ENCODE data around the gene ABCA9.
A peak's percentile ranks its signal among the peaks of the same experiment; 100 is the strongest.

Gene ABCA9

DNA sequence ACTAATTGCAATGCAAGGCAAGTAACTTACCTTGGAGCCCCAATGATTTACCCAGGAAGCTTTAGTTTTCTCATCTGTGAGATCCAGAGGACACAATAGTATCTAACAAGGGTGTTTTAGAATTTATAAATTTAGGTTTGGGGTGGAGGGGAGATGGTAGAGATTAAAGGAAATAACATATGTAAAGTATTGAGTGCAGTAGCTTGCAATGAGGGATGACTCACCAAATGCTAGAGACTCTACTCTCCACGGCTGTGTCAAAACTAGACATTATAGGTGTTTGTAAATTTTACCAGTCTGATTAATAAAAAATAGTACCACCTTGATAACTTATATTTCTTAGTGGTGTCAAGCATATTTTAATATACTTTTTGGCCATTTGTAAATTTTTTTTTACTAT, 3.7 kb upstream of the ABCA9 start:
- no peak for DNase-seq (ENCODE audit: low read depth)
- TF ChIP-seq, protein P1, sequence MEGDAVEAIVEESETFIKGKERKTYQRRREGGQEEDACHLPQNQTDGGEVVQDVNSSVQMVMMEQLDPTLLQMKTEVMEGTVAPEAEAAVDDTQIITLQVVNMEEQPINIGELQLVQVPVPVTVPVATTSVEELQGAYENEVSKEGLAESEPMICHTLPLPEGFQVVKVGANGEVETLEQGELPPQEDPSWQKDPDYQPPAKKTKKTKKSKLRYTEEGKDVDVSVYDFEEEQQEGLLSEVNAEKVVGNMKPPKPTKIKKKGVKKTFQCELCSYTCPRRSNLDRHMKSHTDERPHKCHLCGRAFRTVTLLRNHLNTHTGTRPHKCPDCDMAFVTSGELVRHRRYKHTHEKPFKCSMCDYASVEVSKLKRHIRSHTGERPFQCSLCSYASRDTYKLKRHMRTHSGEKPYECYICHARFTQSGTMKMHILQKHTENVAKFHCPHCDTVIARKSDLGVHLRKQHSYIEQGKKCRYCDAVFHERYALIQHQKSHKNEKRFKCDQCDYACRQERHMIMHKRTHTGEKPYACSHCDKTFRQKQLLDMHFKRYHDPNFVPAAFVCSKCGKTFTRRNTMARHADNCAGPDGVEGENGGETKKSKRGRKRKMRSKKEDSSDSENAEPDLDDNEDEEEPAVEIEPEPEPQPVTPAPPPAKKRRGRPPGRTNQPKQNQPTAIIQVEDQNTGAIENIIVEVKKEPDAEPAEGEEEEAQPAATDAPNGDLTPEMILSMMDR (conservative IDR thresholded peaks at IDR 0.05; ENCODE audit: low read length), result no peak
- H3K4me3 ChIP-seq (ENCODE audit: low read length), result no peak overlapping the region

DNA sequence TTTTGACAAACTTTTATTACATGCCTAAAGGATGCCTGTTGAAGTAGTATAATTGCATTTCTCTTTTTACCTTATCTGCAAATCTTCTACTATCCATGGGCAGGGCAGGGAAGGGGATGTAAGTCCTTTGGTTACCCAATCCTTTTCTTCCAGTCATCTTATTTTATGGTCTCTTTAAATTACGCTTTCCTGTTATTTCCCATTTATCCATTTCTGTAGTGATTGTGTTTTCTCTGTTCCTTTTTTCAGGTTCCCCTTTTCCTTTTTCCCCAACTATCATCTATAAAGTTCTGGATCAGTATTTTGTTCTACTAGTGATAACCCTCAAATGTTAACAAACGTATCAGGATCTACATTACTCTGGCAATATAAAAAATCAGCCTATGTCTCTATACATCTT, 3.3 kb upstream of the ABCA9 start:
- no peak overlapping the region for H3K4me3 ChIP-seq (ENCODE audit: low read length)
- TF ChIP-seq, protein P1 (conservative IDR thresholded peaks at IDR 0.05; ENCODE audit: low read length), result no peak
- DNase-seq (ENCODE audit: low read depth), result no peak

DNA sequence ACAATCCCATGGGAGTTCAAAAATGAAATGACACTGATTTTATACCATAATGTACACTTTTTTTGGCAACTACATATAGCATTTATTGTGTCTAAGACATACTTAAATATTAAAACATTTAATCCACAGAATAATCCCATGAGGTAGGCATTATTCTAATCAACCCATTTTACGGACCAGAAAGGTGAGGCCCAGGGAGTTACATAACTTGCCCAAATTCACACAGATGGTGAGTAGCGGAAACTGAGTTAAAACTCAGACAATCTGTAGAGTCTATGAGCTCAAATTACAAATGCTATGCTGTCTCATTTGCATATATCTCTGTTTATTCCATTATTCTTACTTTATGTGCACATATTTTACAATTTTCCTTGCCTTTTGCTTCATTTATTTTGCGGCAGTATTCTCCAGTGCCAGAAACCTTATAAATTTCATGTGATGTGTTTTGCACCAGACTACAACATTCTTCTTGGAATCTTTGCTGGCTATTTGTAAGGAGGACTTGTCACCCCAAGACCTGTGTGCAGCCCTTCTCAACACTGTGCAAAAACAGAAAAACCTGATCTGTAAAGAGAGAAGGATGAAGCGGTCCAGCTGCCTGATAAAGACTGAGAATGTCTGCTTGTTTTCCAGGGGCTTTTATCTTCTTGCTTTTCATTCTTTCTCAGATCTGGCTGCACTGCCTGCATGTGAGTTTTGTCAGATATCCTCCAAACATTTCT, 2.3 kb upstream of the ABCA9 start:
- TF ChIP-seq, protein P1 (conservative IDR thresholded peaks at IDR 0.05; ENCODE audit: low read length), result no peak
- no peak overlapping the region for H3K4me3 ChIP-seq (ENCODE audit: low read length)
- DNase-seq (ENCODE audit: low read depth), result no peak

DNA sequence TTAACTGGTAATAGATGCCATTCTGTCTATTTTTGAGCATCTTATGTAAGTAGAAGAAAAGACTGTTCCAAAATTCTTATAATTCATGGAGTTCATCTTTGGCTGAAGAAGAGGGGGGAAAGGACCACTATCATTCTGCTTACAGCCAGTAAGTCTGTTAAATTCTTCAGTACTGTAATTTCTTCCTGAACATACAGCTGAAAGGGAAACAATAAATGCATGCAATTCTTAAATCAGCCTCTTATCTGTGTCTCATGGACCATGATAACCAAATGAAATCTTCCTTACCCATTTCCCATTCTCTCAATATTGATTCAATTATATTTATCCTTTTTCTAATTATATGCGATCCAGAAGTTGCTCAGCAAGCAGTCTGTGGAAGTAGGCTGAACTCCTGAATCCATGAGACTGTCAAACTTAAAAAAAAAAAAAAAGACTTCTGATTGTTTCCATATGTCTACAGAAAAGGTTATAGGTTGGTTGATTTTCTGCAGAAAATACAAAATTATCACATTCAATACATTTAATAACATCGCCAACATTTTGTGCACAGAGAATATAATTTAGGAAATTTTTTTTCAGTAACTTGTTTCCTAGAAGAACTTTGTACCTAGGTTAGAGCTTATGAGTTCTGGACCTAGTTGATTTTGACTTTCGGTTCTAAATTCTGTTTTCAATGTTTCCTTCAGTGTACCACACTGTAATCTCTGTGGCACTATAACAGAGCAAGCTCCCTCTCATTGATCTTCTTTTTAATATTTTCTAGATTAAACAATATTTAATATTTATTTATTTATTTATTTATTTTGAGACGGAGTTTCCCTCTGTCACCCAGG, 1.2 kb upstream of the ABCA9 start:
- TF ChIP-seq, protein P1 (conservative IDR thresholded peaks at IDR 0.05; ENCODE audit: low read length), result no peak
- peak; percentile 24 for DNase-seq (ENCODE audit: low read depth)
- no peak overlapping the region for H3K4me3 ChIP-seq (ENCODE audit: low read length)

DNA sequence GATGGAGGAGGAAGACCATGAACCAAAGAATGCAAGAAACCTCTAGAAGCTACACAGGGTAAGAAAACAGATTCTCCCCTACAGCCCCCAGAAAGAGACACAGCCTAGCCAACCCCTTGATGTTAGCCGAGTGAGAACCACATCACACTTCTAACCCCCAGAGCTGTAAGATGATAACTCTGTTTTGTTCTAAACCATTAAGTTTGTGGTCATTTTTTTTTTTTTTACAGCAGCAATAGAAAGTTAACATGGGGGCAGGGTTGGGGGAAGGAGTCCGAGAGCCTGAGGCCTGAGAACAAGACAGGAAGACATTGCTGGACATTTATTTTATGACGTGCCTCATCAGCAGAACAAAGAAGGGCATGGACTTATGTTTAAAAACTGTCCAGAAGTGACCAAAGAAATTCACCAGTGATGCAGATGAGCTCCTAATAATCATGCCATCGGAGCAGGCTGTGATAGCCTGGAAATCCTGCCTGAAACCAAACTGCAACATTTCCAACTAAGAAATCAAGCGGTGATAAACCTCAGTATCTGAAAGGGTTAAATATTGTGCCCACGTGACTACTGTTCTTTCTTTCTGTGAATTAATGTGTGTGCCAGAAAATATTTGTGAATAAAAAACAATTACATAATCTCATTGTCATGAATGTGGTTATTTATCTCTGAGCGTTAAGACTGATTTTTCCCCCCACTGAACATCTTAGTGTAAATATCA, 1.1 kb downstream of the ABCA9 start:
- peak; percentile 7 for DNase-seq (ENCODE audit: low read depth)
- TF ChIP-seq, protein P1 (conservative IDR thresholded peaks at IDR 0.05; ENCODE audit: low read length), result no peak
- peak overlapping the region; percentile 7; the same call in 1 of the 2 replicates for H3K4me3 ChIP-seq (ENCODE audit: low read length)

DNA sequence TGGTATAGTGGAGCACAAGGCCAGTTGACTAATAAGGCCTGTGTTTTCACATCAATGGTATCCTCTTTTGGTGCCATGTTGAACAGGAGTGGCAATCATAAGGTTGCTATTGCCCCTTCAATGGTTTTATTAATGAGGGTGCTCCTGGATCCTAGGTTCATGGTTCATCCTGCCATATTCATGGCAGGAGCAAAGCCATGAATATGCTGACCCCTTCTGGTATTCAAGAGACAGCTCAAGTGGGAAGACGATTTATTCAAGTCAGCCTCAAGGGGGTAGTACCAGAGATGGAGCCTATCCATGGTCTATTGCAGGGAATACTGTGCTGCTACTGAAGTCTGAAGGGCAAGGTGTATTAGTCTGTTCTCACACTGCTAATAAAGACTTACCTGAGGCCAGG, 2.6 kb downstream of the ABCA9 start:
- TF ChIP-seq, protein P1 (conservative IDR thresholded peaks at IDR 0.05; ENCODE audit: low read length), result no peak
- no peak overlapping the region for H3K4me3 ChIP-seq (ENCODE audit: low read length)
- no peak for DNase-seq (ENCODE audit: low read depth)

All from AG10803 (cell line).